Measurements from ENCODE around the gene TMEM205. TPM values are rescaled to one million over a fixed set of nuclear protein-coding genes. Genes with fewer than 3 reads are reported as not detected.
A peak's percentile ranks its signal among the peaks of the same experiment; 100 is the strongest.

TMEM205 gene
- total RNA-seq, 1 donor from 2014 or later = 52.7 TPM

DNA sequence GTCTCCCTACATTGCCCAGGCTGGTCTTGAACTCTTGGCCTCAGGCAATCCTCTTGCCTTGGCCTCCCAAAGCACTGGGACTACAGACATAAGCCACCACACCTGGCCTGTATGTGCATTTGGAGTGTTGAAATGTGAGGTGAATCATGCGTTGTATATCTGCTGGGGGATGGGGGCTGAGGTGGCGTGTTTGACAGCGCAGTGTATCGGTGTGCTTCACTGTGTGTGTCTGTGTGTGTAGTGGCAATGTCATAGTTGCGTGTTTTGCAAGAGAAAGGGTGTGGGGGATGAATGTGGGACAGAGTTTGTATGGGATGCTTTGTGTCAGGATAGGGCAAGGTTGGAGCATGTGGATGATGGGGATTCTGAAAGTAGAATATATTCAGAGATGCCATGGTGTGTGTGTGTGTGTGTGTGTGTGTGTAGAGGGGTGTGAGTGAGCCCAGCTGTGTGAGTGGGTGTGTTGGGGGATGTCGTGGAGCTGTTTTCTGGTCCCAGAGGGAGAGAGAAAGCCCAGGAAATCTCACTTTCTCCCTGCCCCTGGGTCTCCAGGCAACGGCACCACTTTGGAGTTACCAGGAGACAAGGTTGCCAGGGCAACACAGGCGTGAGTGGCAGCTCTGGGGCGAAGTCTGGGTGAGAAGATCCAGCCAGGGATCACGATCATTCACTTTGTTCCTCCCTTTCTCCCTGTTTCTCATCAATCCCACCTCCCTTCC is 27.3 kb upstream of the TMEM205 start:
- H3K36me3 ChIP-seq (ENCODE audit: control insufficient read depth in 3 of 3, insufficient read depth in 3 of 3, low read length in 3 of 3) = peaks cover 3 to 10% (median 6%) of the 10 kb centered on the region in 3 donors
- H3K4me1 ChIP-seq (ENCODE audit: control insufficient read depth in 3 of 3, insufficient read depth in 3 of 3, low read length in 3 of 3) = peaks cover 19 to 32% (median 25%) of the 10 kb centered on the region in 3 donors
- peak overlapping the region in 1 of 3 donors; percentile 35 for H3K4me3 ChIP-seq (ENCODE audit: low read length in 3 of 3)
- no peaks in the 10 kb centered on the region for H3K9me3 ChIP-seq (ENCODE audit: control insufficient read depth in 3 of 3, low read length in 3 of 3)
- no peaks in the 10 kb centered on the region for H3K27me3 ChIP-seq (ENCODE audit: control insufficient read depth in 3 of 3, insufficient read depth in 3 of 3, low read length in 3 of 3)
- no peak overlapping the region for H3K27ac ChIP-seq (ENCODE audit: low read depth, low read length)
- no peak overlapping the region for H3K9ac ChIP-seq (ENCODE audit: low read depth in 1 of 3, low read length in 3 of 3)

- Histone ChIP-seq H3K27ac (ENCODE audit: low read depth, low read length) (no peak overlapping the region), H3K4me1 (ENCODE audit: control insufficient read depth in 3 of 3, insufficient read depth in 3 of 3, low read length in 3 of 3) (peaks cover 9 to 16% (median 14%) of the 10 kb centered on the region in 3 donors), H3K9ac (ENCODE audit: low read depth in 1 of 3, low read length in 3 of 3) (no peak overlapping the region), H3K36me3 (ENCODE audit: control insufficient read depth in 3 of 3, insufficient read depth in 3 of 3, low read length in 3 of 3) (peaks cover 3 to 7% (median 7%) of the 10 kb centered on the region in 3 donors), H3K27me3 (ENCODE audit: control insufficient read depth in 3 of 3, insufficient read depth in 3 of 3, low read length in 3 of 3) (no peaks in the 10 kb centered on the region), H3K9me3 (ENCODE audit: control insufficient read depth in 3 of 3, low read length in 3 of 3) (no peaks in the 10 kb centered on the region), H3K4me3 (ENCODE audit: low read length in 3 of 3) (no peak overlapping the region)
These were observed 24.7 kb upstream of the TMEM205 start for GRCh38 chr19:11370744-11371143.

- H3K27me3 ChIP-seq (ENCODE audit: control insufficient read depth in 3 of 3, insufficient read depth in 3 of 3, low read length in 3 of 3) = no peaks in the 10 kb centered on the region
- H3K9me3 ChIP-seq (ENCODE audit: control insufficient read depth in 3 of 3, low read length in 3 of 3) = no peaks in the 10 kb centered on the region
- no peak overlapping the region for H3K27ac ChIP-seq (ENCODE audit: low read depth, low read length)
- no peaks in the 10 kb centered on the region for H3K4me1 ChIP-seq (ENCODE audit: control insufficient read depth in 3 of 3, insufficient read depth in 3 of 3, low read length in 3 of 3)
- no peak overlapping the region for H3K4me3 ChIP-seq (ENCODE audit: low read length in 3 of 3)
- peaks cover 11 to 18% (median 11%) of the 10 kb centered on the region in 3 donors for H3K36me3 ChIP-seq (ENCODE audit: control insufficient read depth in 3 of 3, insufficient read depth in 3 of 3, low read length in 3 of 3)
- no peak overlapping the region for H3K9ac ChIP-seq (ENCODE audit: low read depth in 1 of 3, low read length in 3 of 3)
These were observed 21.5 kb upstream of the TMEM205 start for GRCh38 chr19:11367528-11367927.

DNA sequence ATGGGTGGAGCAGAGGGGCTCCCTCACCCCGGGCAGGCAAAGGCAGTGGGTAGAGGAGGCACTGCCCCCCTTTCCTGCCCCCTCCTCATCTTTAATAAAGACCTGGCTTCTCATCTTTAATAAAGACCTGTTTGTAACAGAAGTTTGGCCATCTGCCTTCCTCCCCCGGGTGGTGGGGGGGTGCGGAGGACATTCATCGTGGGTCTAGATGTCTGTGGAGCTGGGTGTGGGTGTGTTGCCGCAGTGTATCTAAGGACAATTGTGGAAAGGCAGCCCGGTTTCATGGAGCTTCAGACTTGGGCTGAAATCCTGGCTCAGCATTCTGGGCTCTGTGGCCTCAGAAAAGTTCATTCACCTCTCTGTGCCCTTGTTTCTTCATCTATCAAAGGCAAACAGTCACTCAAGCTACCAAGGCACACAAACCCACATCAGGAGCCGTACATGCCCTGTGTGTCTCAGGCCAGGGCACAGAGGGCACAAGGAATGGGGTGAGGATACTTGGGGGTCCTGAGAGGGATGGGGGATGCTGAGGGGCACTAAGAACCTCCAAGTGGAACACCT is 19.6 kb upstream of the TMEM205 start:
- no peaks in the 10 kb centered on the region for H3K9me3 ChIP-seq (ENCODE audit: control insufficient read depth in 3 of 3, low read length in 3 of 3)
- no peak overlapping the region for H3K9ac ChIP-seq (ENCODE audit: low read depth in 1 of 3, low read length in 3 of 3)
- no peak overlapping the region for H3K4me3 ChIP-seq (ENCODE audit: low read length in 3 of 3)
- peaks cover 15 to 31% (median 19%) of the 10 kb centered on the region in 3 donors for H3K36me3 ChIP-seq (ENCODE audit: control insufficient read depth in 3 of 3, insufficient read depth in 3 of 3, low read length in 3 of 3)
- H3K4me1 ChIP-seq (ENCODE audit: control insufficient read depth in 3 of 3, insufficient read depth in 3 of 3, low read length in 3 of 3) = no peaks in the 10 kb centered on the region
- peaks cover 0 to 5% (median 0%) of the 10 kb centered on the region in 3 donors for H3K27me3 ChIP-seq (ENCODE audit: control insufficient read depth in 3 of 3, insufficient read depth in 3 of 3, low read length in 3 of 3)
- no peak overlapping the region for H3K27ac ChIP-seq (ENCODE audit: low read depth, low read length)

DNA sequence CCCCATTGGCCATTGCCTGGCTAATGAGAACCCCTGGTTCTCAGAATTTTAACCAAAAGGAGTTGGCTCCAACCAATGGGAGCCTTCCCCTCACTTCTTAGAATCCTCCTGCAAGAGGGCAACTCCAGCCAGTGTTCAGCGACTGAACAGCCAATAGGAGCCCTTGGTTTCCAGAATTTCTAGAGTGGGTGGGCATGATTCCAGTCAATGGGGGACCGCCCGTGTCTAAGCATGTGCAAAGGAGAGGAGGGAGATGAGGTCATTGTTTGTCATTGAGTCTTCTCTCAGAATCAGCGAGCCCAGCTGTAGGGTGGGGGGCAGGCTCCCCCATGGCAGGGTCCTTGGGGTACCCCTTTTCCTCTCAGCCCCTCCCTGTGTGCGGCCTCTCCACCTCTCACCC is 18.9 kb upstream of the TMEM205 start:
- no peaks in the 10 kb centered on the region for H3K9me3 ChIP-seq (ENCODE audit: control insufficient read depth in 3 of 3, low read length in 3 of 3)
- peaks cover 15 to 31% (median 19%) of the 10 kb centered on the region in 3 donors for H3K36me3 ChIP-seq (ENCODE audit: control insufficient read depth in 3 of 3, insufficient read depth in 3 of 3, low read length in 3 of 3)
- H3K27me3 ChIP-seq (ENCODE audit: control insufficient read depth in 3 of 3, insufficient read depth in 3 of 3, low read length in 3 of 3) = peaks cover 0 to 5% (median 0%) of the 10 kb centered on the region in 3 donors
- no peak overlapping the region for H3K9ac ChIP-seq (ENCODE audit: low read depth in 1 of 3, low read length in 3 of 3)
- no peak overlapping the region for H3K27ac ChIP-seq (ENCODE audit: low read depth, low read length)
- no peaks in the 10 kb centered on the region for H3K4me1 ChIP-seq (ENCODE audit: control insufficient read depth in 3 of 3, insufficient read depth in 3 of 3, low read length in 3 of 3)
- H3K4me3 ChIP-seq (ENCODE audit: low read length in 3 of 3) = no peak overlapping the region

- Histone ChIP-seq H3K27ac (ENCODE audit: low read depth, low read length) (no peak overlapping the region), H3K9me3 (ENCODE audit: control insufficient read depth in 3 of 3, low read length in 3 of 3) (no peaks in the 10 kb centered on the region), H3K36me3 (ENCODE audit: control insufficient read depth in 3 of 3, insufficient read depth in 3 of 3, low read length in 3 of 3) (peaks cover 17 to 32% (median 19%) of the 10 kb centered on the region in 3 donors), H3K4me1 (ENCODE audit: control insufficient read depth in 3 of 3, insufficient read depth in 3 of 3, low read length in 3 of 3) (no peaks in the 10 kb centered on the region), H3K4me3 (ENCODE audit: low read length in 3 of 3) (no peak overlapping the region), H3K27me3 (ENCODE audit: control insufficient read depth in 3 of 3, insufficient read depth in 3 of 3, low read length in 3 of 3) (peaks cover 0 to 5% (median 0%) of the 10 kb centered on the region in 3 donors), H3K9ac (ENCODE audit: low read depth in 1 of 3, low read length in 3 of 3) (no peak overlapping the region)
These were observed 18.3 kb upstream of the TMEM205 start for GRCh38 chr19:11364296-11364904.

DNA sequence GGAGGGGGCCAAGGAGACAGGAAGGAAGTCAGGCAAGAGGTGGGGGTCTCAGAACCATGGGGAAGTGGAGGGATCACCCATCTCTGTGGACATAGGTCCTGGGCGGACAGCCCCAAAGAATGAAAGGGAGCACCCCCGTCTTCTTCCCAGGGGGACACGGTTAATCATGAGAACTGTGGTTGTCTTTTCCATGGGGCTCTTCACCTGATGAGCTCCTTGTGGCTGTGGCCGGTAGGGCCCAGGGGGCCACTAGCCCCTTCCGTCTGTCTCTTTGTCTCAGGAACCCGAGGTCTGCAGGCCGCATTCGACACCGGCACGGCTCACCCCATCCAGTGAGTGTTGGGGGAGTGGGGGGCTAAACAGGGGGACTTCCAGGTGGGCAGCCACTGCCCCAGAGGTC is 17.8 kb upstream of the TMEM205 start:
- Histone ChIP-seq H3K4me1 (ENCODE audit: control insufficient read depth in 3 of 3, insufficient read depth in 3 of 3, low read length in 3 of 3) (no peaks in the 10 kb centered on the region), H3K36me3 (ENCODE audit: control insufficient read depth in 3 of 3, insufficient read depth in 3 of 3, low read length in 3 of 3) (peaks cover 19 to 31% (median 20%) of the 10 kb centered on the region in 3 donors), H3K27ac (ENCODE audit: low read depth, low read length) (no peak overlapping the region), H3K4me3 (ENCODE audit: low read length in 3 of 3) (no peak overlapping the region), H3K27me3 (ENCODE audit: control insufficient read depth in 3 of 3, insufficient read depth in 3 of 3, low read length in 3 of 3) (peaks cover 0 to 5% (median 0%) of the 10 kb centered on the region in 3 donors), H3K9ac (ENCODE audit: low read depth in 1 of 3, low read length in 3 of 3) (no peak overlapping the region), H3K9me3 (ENCODE audit: control insufficient read depth in 3 of 3, low read length in 3 of 3) (no peaks in the 10 kb centered on the region)

GRCh38 chr19:11361771-11362731 is 16.0 kb upstream of the TMEM205 start:
- Histone ChIP-seq H3K27ac (ENCODE audit: low read depth, low read length) (no peak overlapping the region), H3K4me1 (ENCODE audit: control insufficient read depth in 3 of 3, insufficient read depth in 3 of 3, low read length in 3 of 3) (no peaks in the 10 kb centered on the region), H3K4me3 (ENCODE audit: low read length in 3 of 3) (no peak overlapping the region), H3K36me3 (ENCODE audit: control insufficient read depth in 3 of 3, insufficient read depth in 3 of 3, low read length in 3 of 3) (peaks cover 18 to 31% (median 19%) of the 10 kb centered on the region in 3 donors), H3K9me3 (ENCODE audit: control insufficient read depth in 3 of 3, low read length in 3 of 3) (no peaks in the 10 kb centered on the region), H3K27me3 (ENCODE audit: control insufficient read depth in 3 of 3, insufficient read depth in 3 of 3, low read length in 3 of 3) (peaks cover 0 to 5% (median 0%) of the 10 kb centered on the region in 3 donors), H3K9ac (ENCODE audit: low read depth in 1 of 3, low read length in 3 of 3) (no peak overlapping the region)

DNA sequence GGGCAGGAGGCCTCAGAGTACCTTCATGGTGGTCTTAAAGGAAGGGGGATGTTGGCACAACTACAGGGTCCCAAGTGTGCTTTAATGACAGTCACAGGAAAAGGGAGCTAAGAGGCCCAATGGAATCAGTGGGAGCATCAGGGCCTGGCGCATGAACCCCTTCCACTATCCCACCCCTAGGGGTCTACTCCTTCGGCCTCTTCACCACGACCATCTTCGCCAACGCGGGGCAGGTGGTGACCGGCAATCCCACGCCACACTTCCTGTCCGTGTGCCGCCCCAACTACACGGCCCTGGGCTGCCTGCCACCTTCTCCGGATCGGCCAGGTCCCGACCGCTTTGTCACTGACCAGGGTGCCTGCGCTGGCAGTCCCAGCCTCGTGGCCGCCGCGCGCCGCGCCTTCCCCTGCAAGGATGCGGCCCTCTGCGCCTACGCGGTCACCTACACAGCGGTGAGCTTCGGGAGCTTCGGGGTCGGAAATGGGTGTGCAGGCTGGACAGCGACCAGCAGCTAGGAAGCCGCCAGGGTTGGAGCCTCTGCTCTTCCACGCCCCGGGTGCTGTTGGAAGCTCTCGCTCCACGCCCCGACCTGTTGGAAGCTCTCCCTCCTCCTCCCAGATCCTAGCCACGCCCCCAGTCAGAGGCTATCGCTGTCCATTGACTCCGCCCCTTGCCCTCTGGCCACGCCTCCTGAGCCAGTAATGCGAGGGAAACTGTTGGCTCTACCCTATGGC is 15.1 kb upstream of the TMEM205 start:
- Histone ChIP-seq H3K36me3 (ENCODE audit: control insufficient read depth in 3 of 3, insufficient read depth in 3 of 3, low read length in 3 of 3) (peaks cover 18 to 31% (median 19%) of the 10 kb centered on the region in 3 donors), H3K9me3 (ENCODE audit: control insufficient read depth in 3 of 3, low read length in 3 of 3) (no peaks in the 10 kb centered on the region), H3K27me3 (ENCODE audit: control insufficient read depth in 3 of 3, insufficient read depth in 3 of 3, low read length in 3 of 3) (peaks cover 0 to 5% (median 0%) of the 10 kb centered on the region in 3 donors), H3K4me1 (ENCODE audit: control insufficient read depth in 3 of 3, insufficient read depth in 3 of 3, low read length in 3 of 3) (peaks cover 2 to 6% (median 2%) of the 10 kb centered on the region in 3 donors), H3K27ac (ENCODE audit: low read depth, low read length) (no peak overlapping the region), H3K9ac (ENCODE audit: low read depth in 1 of 3, low read length in 3 of 3) (no peak overlapping the region), H3K4me3 (ENCODE audit: low read length in 3 of 3) (no peak overlapping the region)
